Esophagus muscularis mucosa (tissue), 3 donors: Measurements from ENCODE around the gene STK10.
"Not testable (repeated sequence)": the region's sequence is repeated elsewhere in the genome, so short reads cannot be mapped to it uniquely, and the experiment has no call there.

Experiments used
- POLR2AphosphoS5 ChIP-seq, 2 donors: sonication (generic); formaldehyde crosslinking; IDR thresholded peaks; one replicate each; pipeline ENCODE4 v1.6.1; 2017; ENCODE audit warnings: antibody characterized with exemption in 2 of 2
- TF ChIP-seq, protein P1 (sequence below), 3 experiments: fragments of 200-600 bp in 2 of 3; fragments of 450-650 bp in 1 of 3; sonication (generic) in 2 of 3; IDR thresholded peaks; one replicate each; pipeline ENCODE4 v1.5.1; 2017 to 2019; ENCODE audit warnings: antibody characterized with exemption in 3 of 3, mild to moderate bottlenecking in 2 of 3, moderate library complexity in 1 of 3

DNA sequence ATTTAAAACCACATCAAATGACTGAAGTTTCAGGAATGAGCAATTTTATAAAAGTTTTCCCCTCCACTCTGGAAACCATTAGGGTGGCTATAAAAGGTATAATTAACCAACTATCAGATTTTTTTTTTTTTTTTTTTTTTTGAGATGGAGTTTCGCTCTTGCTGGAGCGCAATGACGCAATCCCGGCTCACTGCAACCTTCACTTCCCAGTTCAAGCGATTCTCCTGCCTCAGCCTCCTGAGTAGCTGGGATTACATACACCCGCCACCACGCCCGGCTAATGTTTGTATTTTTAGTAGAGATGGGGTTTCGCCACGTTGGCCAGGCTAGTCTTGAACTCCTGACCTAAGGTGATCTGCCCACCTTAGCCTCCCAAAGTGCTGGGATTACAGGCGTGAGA is 18.0 kb upstream of the STK10 start:
- TF ChIP-seq POLR2AphosphoS5 (IDR thresholded peaks at IDR 0.05): not testable (repeated sequence)
- TF ChIP-seq, protein P1, sequence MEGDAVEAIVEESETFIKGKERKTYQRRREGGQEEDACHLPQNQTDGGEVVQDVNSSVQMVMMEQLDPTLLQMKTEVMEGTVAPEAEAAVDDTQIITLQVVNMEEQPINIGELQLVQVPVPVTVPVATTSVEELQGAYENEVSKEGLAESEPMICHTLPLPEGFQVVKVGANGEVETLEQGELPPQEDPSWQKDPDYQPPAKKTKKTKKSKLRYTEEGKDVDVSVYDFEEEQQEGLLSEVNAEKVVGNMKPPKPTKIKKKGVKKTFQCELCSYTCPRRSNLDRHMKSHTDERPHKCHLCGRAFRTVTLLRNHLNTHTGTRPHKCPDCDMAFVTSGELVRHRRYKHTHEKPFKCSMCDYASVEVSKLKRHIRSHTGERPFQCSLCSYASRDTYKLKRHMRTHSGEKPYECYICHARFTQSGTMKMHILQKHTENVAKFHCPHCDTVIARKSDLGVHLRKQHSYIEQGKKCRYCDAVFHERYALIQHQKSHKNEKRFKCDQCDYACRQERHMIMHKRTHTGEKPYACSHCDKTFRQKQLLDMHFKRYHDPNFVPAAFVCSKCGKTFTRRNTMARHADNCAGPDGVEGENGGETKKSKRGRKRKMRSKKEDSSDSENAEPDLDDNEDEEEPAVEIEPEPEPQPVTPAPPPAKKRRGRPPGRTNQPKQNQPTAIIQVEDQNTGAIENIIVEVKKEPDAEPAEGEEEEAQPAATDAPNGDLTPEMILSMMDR (IDR thresholded peaks at IDR 0.05): not testable (repeated sequence)
